RWPE2 (cell line): ENCODE measurements around the gene SRC.

ENCODE experiments used
- ATAC-seq: fragments of 200-7000 bp; cut with Tn5 transposase; 3 replicates; pipeline ENCODE4 v1.9.1; 2021; ENCODE audit warnings: low read depth
- DNase-seq: peaks from one replicate; pipeline ENCODE4 v3.0.0-alpha.2; 2020; ENCODE audit warnings: low spot score
- H3K27ac ChIP-seq: fragments of 450-650 bp; 2 replicates; pipeline ENCODE4 v1.5.1; 2017; ENCODE audit warnings: mild to moderate bottlenecking; ENCODE audit not compliant: poor library complexity, severe bottlenecking
- H3K27me3 ChIP-seq: fragments of 250-450 bp; sonication (Bioruptor Pico); 2 replicates; pipeline ENCODE4 v1.5.1; 2021; ENCODE audit warnings: mild to moderate bottlenecking, moderate library complexity; ENCODE audit not compliant: insufficient read depth, poor library complexity, severe bottlenecking
- H3K36me3 ChIP-seq: fragments of 250-450 bp; sonication (Bioruptor Pico); 2 replicates; pipeline ENCODE4 v1.5.1; 2020; ENCODE audit warnings: low read depth, mild to moderate bottlenecking, moderate library complexity
- H3K4me1 ChIP-seq: fragments of 250-450 bp; sonication (Bioruptor Pico); 2 replicates; pipeline ENCODE4 v1.5.1; 2021; ENCODE audit warnings: mild to moderate bottlenecking, moderate library complexity; ENCODE audit not compliant: insufficient read depth, poor library complexity, severe bottlenecking
- H3K4me3 ChIP-seq: fragments of 250-450 bp; sonication (Bioruptor Pico); 2 replicates; pipeline ENCODE4 v1.5.1; 2021; ENCODE audit warnings: mild to moderate bottlenecking, moderate library complexity; ENCODE audit not compliant: severe bottlenecking
- H3K9me3 ChIP-seq: fragments of 250-450 bp; sonication (Bioruptor Pico); 2 replicates; pipeline ENCODE4 v1.5.1; 2021; ENCODE audit warnings: mild to moderate bottlenecking, moderate library complexity; ENCODE audit not compliant: severe bottlenecking
- TF ChIP-seq, protein P1 (sequence below): fragments of 450-650 bp; IDR thresholded peaks from one replicate; pipeline ENCODE4 v1.5.1; 2017; ENCODE audit warnings: mild to moderate bottlenecking, moderate library complexity; ENCODE audit not compliant: poor library complexity, severe bottlenecking

Gene SRC

GRCh38 chr20:37317994-37318640, 27.8 kb upstream of the SRC start:
- H3K4me3 ChIP-seq: no peak overlapping the region
- peak overlapping the region; percentile 22 for H3K27ac ChIP-seq
- H3K9me3 ChIP-seq: peaks cover 4% of the 10 kb centered on the region
- no peaks in the 10 kb centered on the region for H3K27me3 ChIP-seq
- ATAC-seq (0 out of 3 replicates have a peak, but pooled peaks have one; percentile 10), DNase-seq (peak; percentile 72)
- peaks cover 21% of the 10 kb centered on the region for H3K4me1 ChIP-seq
- peaks cover 51% of the 10 kb centered on the region for H3K36me3 ChIP-seq
- TF ChIP-seq, protein P1, sequence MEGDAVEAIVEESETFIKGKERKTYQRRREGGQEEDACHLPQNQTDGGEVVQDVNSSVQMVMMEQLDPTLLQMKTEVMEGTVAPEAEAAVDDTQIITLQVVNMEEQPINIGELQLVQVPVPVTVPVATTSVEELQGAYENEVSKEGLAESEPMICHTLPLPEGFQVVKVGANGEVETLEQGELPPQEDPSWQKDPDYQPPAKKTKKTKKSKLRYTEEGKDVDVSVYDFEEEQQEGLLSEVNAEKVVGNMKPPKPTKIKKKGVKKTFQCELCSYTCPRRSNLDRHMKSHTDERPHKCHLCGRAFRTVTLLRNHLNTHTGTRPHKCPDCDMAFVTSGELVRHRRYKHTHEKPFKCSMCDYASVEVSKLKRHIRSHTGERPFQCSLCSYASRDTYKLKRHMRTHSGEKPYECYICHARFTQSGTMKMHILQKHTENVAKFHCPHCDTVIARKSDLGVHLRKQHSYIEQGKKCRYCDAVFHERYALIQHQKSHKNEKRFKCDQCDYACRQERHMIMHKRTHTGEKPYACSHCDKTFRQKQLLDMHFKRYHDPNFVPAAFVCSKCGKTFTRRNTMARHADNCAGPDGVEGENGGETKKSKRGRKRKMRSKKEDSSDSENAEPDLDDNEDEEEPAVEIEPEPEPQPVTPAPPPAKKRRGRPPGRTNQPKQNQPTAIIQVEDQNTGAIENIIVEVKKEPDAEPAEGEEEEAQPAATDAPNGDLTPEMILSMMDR: no peak

- Histone ChIP-seq H3K27me3 (no peaks in the 10 kb centered on the region), H3K9me3 (peaks cover 4% of the 10 kb centered on the region), H3K36me3 (peaks cover 47% of the 10 kb centered on the region), H3K4me3 (no peak overlapping the region), H3K4me1 (peaks cover 25% of the 10 kb centered on the region), H3K27ac (peak overlapping the region; percentile 22)
- TF ChIP-seq, protein P1: no peak
- ATAC-seq: peak; percentile 9; the same call in 1 of the 3 replicates
- DNase-seq: peak; percentile 66
These were observed 26.7 kb upstream of the SRC start for GRCh38 chr20:37319151-37319671.

DNA sequence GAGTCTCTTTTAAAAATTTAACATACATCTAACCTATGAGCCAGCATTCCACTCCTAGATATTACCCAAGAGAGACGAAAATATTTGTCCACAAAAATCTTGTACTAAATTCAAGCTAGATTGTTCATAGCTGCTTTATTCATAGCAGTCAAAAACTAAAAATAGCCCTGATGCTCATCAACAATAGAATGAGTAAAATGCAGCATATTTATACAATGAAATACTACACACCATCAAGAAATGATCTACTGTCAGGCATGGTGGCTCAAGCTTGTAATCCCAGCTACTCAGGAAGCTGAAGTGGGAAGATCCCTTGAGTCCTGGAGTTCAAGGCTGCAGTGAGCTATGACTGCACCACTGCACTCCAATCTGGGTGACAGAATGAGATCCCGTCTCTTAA, 22.0 kb upstream of the SRC start:
- ATAC-seq: peak; percentile 84
- TF ChIP-seq, protein P1: no peak

DNA sequence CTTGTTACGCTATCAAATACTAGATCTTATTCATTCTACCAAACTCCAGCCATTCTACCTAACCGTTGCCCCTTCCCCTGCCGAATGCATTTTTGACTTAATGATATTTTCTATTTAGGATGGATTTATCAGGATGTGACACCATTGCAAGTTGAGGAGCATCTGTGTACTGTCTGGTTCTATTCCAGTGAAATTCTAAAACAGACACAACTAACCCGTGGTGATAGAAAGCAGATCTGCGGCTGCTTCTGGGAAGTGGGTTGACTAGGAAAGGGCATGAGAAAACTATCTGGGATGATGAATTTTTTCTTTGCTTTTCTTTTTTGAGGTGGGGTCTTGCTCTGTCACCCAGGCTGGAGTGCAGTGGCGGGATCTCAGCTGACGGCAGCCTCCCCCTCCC, 20.7 kb upstream of the SRC start:
- TF ChIP-seq, protein P1: no peak
- peaks cover 4% of the 10 kb centered on the region for H3K9me3 ChIP-seq
- H3K27me3 ChIP-seq: no peaks in the 10 kb centered on the region
- H3K4me3 ChIP-seq: no peak overlapping the region
- DNase-seq (no peak), ATAC-seq (no peak)
- H3K27ac ChIP-seq: no peak overlapping the region
- H3K4me1 ChIP-seq: peaks cover 8% of the 10 kb centered on the region
- peaks cover 4% of the 10 kb centered on the region; the same call in 1 of the 2 replicates for H3K36me3 ChIP-seq

More for the DNA sequence above, 22.0 kb upstream of the SRC start:
- Histone ChIP-seq H3K9me3 (peaks cover 4% of the 10 kb centered on the region), H3K4me3 (no peak overlapping the region), H3K4me1 (peaks cover 13% of the 10 kb centered on the region), H3K27ac (peak overlapping the region; percentile 17), H3K36me3 (peaks cover 4% of the 10 kb centered on the region; the same call in 1 of the 2 replicates), H3K27me3 (no peaks in the 10 kb centered on the region)
- peak; percentile 51 for DNase-seq

- no peak for ATAC-seq
- Histone ChIP-seq H3K4me1 (peaks cover 13% of the 10 kb centered on the region), H3K27ac (no peak overlapping the region), H3K9me3 (peaks cover 4% of the 10 kb centered on the region), H3K4me3 (no peak overlapping the region), H3K27me3 (no peaks in the 10 kb centered on the region), H3K36me3 (peaks cover 4% of the 10 kb centered on the region; the same call in 1 of the 2 replicates)
- DNase-seq: peak; percentile 21
- TF ChIP-seq, protein P1: no peak
These were observed 19.3 kb upstream of the SRC start for GRCh38 chr20:37326666-37327065.
